GM21423 (cell line): ENCODE results near the gene TRAPPC2L.

Experiments used
- ATAC-seq: cut with Tn5 transposase; IDR thresholded peaks from one replicate; pipeline ENCODE4 v1.9.1; 2021; ENCODE audit warnings: mild to moderate bottlenecking, moderate library complexity; ENCODE audit not compliant: unreplicated experiment

TRAPPC2L gene

DNA sequence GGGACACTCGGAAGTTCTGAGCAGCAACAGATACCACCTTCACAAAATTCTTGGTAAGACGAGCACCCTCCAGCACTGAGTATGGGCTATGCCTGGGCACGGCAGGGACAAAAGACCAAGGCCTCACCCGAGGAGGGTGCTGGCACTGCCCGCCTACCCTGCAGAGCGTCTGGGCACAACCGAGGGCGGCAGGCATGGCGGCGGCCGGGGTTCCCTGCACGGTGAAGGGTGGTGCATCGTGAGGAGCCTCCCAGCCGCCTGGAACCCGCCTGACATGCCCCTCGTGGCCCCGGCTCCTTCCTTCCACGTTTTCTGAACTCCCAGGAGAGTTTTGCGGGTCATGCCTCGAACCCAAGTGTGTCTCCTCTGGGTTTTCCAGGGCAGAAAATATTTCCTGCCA, 19.1 kb upstream of the TRAPPC2L start:
- ATAC-seq: no peak

DNA sequence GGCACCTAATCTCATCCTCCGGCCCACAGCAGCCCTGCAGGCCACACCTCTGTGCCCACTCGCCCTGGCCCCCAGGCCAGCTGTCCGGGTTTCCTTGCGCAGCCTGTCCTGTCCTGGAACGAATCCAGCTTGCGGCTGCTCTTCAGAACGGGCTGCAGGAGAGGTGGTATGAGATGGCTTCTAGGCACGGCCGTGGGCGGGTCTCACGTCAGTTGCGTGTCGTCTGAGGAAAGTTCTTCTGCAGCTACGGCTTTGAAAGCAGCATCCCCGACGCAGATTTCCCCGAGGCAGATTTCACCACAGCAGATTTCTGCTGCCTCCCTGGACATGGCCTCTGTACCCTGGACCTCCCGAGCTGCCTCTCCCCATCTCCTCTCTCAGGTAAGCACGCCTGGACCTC, 18.4 kb upstream of the TRAPPC2L start:
- no peak for ATAC-seq

- no peak for ATAC-seq
Measured at GRCh38 chr16:88839026-88839529, 17.8 kb upstream of the TRAPPC2L start.

DNA sequence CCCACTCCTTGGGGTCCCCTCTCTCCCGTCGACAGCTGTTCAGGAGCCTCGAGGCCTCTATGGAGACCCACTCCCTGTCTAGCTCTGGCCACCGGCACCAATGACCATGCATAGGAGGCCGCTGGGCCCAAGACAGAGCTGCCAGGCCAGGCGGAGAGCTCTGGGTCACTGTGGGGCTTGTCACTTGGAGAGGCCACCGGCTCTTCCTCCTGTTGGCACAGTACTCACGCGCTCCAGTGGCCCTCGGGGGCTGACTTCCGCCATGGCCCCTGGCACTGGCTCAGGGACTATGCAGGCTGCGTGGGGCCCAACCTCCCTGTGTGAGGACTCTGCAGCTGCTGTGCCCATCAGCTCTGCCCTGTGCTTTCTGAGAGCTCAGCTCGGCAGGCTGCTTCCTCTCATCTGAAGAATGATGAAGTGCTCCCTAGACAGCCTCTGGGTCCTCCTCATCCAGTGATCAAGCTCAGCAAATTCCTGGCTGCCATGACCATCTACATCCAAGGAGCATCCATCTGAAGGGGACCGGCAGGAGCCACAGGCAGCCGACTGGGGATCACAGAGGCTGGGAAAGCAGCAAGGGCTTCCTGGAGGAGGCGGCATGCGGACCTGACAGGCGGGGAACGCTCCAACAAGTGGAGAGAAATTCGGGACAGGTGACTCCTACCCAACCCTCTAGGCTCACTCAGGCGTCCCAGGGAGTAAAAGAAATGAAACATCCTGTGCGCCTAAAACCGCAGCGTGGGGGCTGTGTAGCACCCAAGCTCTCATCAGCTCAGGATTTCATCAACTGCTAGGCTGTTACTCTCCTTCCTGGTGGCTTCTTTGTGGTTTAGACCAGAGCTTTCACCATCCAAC, 17.0 kb upstream of the TRAPPC2L start:
- no peak for ATAC-seq

GRCh38 chr16:88840600-88841215, 16.2 kb upstream of the TRAPPC2L start:
- ATAC-seq: no peak

- ATAC-seq: no peak
Measured at GRCh38 chr16:88841521-88842307, 15.2 kb upstream of the TRAPPC2L start.

GRCh38 chr16:88842308-88842756, 14.6 kb upstream of the TRAPPC2L start:
- ATAC-seq: no peak

- no peak for ATAC-seq
Measured at GRCh38 chr16:88842806-88843205, 14.1 kb upstream of the TRAPPC2L start.

- ATAC-seq: no peak
Measured at GRCh38 chr16:88843256-88843655, 13.7 kb upstream of the TRAPPC2L start.

GRCh38 chr16:88844419-88845036, 12.4 kb upstream of the TRAPPC2L start:
- no peak for ATAC-seq

DNA sequence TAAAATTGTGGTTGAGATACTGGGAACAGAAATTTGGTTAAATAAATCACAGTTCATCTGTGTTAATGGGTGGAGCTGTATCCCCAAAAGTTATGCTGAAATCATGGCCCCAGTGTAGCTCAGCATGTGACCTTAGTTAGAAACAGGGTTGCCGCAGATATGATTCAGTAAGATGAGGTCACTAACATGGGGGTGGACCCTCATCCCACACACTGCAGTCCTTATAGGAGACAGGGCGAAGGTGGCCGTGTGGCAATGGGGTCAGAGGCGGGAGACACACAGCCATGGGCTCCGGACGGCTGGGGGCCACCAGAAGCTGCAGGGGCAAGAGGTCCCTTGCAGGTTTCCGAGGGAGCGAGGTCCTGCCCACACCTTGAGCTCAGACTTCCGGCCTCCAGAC, 10.8 kb upstream of the TRAPPC2L start:
- ATAC-seq: no peak

DNA sequence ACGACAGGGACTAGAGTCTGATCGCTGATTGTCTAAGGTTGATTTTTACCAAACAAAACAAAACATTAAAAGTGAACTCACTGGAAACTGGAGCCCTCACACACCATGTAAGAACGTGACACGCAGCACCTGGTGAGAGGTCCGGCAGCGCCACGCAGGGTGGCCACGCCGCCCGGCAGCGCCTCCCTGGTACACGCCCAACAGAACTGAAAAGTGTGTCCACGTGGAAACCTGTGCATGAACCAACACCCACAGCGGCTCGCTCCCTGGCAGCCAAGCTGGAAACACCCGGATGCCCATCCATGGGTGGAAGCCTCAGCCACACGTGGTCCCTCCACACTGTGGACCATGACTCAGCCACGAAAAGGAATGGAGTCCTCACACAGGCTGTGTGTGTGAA, 9.3 kb upstream of the TRAPPC2L start:
- ATAC-seq: no peak

DNA sequence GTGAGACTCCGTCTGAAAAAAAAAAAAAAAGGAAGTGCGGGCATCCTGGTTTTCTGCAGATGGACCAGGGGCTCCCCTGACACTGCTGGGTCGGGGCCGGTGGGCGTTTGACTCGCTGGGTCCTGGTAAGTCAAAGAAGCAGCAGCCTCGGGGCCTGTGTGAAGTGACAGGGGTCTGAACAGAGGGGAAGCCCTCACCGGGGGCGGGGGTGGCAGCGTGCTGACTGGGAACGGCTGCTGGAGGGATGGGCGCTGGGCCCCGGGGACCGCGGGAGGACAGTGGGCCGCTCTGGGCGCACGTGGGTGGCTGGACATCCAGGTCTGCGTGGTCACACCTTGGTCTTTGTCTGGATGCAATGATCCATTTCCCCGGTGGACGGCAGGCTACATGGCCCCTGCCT, 8.4 kb upstream of the TRAPPC2L start:
- ATAC-seq: no peak

- ATAC-seq: no peak
Measured at GRCh38 chr16:88850531-88851199, 6.3 kb upstream of the TRAPPC2L start.

GRCh38 chr16:88851616-88852015, 5.3 kb upstream of the TRAPPC2L start:
- ATAC-seq: no peak

DNA sequence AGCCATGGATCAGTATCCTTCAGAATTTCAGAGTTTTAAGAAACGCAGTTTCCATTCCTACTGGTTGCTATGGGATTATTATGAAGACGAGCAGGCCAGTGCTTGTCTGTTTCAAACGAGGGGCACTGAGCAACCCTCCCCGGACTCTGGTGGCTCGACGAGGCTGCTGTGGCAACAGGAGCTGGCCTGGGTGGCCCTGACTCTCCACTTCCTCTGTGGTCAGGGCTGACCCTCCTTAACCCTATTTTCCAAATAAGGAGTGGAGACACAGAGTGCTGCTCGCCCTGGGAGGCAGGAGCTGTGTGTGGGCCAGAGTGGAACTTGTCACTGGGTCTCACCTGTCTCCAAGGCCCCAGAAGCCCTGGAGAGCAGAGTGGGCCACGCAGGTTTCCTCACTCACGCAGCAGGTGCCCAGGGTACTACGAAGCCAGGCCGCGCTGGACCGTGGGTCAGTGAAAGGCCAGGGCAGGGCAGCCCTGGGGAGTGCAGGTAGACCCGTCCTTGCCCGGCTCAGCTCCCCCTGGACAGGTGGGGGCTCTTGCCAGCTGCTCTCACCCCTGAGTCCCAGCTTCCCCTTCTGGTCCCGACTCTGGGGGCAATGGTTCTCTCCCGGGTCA, 3.5 kb upstream of the TRAPPC2L start:
- ATAC-seq: no peak

DNA sequence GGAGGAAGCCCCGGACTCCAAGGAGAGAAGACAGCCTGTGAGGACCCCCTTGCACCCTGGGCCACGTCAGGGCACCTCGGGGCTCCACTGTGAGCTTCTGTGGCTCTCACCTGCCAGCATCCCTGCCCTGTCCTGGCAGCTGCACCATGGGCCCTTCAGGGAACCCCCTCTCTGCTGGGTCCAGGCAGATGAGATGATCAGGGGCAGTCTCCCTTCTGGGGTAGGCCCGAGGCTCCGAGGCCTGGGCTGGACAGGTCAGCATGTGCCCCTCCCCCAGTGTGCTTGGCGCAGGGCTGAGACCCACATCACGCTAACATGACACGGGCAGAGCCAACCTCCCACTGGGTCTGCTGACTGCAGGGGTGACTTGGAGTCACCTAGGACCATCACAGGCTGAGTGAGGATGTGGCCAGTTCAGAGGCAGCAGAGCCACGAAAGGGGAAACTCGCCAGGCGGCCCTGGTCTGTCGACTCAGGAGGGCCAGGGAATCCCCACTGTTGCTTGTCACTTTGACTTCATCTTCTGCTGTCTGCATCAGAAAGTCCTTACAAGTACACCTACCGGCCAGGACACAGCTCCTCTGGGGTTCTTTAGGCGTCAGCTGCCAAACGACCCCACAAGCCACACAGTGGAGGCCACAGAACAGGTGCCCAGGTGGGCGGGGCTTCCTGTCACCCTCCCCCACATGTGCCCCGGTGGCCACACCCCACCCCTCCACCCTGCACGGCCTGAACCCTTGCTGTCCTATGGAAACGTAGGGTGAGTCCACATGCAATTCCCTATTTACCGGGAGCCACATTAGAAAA, 2.4 kb upstream of the TRAPPC2L start:
- ATAC-seq: no peak

DNA sequence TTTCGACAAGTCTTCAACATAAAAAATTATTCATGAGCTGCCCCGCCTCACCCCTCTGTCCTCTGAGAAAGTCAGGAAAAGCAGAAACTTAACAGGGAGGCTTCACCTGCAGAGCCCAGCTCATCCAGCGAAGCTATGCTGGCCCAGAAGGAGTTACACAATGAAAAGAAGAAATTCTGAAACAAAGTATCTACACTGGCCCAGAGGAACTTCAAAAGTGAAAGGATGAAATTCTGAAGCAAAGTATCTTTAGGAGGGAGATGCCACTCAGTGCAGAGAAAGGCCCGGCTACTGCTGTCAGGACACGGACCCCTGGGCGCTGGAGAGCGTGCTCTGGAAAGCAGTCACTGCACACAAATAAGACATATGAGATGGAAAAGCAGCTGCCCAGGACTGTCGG, 1.8 kb upstream of the TRAPPC2L start:
- no peak for ATAC-seq

- no peak for ATAC-seq
Measured at GRCh38 chr16:88855736-88856121, 1.2 kb upstream of the TRAPPC2L start.
